ENCODE data around the gene PRKCSH.

The PRKCSH gene

DNA sequence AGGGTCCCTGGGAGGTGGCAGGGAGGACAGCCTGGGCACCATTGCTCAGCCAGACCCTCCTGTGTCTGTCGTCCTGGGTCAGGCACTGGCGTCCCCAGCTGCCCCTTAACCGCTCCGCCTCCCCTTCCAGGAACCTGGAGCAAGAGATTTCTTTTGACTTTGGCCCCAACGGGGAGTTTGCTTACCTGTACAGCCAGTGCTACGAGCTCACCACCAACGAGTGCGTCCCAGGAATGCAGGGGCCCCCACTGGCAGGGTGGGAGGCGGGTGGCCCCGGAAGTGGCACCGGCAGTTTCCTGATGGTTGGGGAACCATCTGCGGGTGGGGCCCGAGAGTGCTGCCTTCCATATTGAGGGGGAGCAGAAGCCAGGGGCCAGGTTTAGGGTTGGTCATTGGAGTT is 13.0 kb downstream of the PRKCSH start:
- DNase-seq (ENCODE audit: low spot score): no peak
- TF ChIP-seq, protein P1, sequence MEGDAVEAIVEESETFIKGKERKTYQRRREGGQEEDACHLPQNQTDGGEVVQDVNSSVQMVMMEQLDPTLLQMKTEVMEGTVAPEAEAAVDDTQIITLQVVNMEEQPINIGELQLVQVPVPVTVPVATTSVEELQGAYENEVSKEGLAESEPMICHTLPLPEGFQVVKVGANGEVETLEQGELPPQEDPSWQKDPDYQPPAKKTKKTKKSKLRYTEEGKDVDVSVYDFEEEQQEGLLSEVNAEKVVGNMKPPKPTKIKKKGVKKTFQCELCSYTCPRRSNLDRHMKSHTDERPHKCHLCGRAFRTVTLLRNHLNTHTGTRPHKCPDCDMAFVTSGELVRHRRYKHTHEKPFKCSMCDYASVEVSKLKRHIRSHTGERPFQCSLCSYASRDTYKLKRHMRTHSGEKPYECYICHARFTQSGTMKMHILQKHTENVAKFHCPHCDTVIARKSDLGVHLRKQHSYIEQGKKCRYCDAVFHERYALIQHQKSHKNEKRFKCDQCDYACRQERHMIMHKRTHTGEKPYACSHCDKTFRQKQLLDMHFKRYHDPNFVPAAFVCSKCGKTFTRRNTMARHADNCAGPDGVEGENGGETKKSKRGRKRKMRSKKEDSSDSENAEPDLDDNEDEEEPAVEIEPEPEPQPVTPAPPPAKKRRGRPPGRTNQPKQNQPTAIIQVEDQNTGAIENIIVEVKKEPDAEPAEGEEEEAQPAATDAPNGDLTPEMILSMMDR (IDR thresholded peaks at IDR 0.05; ENCODE audit: extremely low read depth, missing control alignments): no peak

DNA sequence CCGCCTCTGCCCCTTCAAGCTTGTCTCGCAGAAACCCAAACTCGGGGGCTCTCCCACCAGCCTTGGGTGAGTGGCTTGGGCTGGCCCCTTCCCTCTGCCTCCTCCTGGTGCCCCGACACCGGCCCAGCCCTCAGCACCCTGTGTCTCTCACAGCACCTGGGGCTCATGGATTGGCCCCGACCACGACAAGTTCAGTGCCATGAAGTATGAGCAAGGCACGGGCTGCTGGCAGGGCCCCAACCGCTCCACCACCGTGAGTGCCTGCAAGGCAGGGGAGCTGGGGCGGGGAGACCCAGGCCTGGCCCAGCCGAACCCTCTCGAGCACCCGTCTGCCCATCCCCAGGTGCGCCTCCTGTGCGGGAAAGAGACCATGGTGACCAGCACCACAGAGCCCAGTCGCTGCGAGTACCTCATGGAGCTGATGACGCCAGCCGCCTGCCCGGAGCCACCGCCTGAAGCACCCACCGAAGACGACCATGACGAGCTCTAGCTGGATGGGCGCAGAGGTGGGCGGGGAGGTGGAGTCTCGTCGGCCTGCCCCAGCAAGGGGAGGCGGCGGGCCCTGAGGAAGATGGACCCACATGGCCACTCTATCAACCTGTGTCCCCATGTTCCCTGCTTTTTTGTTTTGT is 13.6 kb downstream of the PRKCSH start:
- TF ChIP-seq, protein P1 (IDR thresholded peaks at IDR 0.05; ENCODE audit: extremely low read depth, missing control alignments): no peak
- no peak for DNase-seq (ENCODE audit: low spot score)

DNA sequence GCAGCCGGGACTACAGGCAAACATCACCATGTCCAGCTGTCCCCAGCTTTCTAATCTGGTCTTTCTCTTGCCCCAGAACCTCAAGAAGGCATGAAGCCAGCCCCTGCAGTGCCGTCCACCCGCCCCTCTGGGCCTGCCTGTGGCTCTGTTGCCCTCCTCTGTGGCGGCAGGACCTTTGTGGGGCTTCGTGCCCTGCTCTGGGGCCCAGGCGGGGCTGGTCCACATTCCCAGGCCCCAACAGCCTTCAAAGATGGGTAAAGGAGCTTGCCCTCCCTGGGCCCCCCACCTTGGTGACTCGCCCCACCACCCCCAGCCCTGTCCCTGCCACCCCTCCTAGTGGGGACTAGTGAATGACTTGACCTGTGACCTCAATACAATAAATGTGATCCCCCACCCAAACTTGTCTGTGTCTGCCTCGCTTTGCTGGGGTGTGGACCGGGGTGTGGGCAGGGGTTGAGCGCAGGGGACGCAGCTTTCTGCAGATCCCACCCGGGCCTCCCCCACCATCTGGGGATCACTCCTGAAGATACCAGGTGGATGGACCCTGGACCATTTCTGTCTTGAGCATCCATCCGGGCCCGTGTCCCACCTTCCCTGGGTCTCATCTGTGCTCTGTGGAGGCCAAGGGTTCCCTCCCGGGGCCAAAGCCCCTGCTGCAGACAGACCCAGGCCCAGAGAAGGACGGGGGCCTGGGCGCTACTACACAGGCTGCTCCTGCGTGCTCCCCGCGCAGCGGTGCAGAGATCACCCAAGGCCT is 15.3 kb downstream of the PRKCSH start:
- DNase-seq (ENCODE audit: low spot score): no peak
- TF ChIP-seq, protein P1 (IDR thresholded peaks at IDR 0.05; ENCODE audit: extremely low read depth, missing control alignments): no peak

DNA sequence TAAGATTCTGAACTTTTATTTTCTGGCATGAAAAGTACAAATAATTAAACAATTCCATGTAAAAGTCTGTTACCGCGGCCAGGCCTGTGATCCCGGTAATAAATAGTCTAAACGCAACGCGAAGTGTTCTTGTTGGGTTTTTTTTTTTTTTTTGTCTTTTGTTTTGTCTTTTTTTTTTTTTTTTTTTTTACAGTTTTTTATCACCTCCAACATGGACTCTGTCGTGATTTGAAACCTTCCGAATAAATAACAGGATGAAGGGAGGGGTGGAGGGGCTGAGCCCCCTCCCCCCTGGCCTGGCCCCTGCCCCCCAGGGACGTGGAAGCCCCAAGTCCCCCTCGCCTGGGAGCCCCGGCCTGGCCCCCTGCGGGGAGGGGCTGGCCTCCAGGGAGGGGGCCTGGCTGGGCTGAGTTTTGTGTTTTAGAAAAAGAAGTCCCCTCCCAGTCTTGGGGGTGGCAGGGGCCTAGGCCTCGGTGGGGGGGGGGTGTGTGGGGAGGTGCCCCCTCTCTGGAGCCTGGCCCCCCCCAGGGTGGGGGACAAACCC is 16.0 kb downstream of the PRKCSH start:
- TF ChIP-seq, protein P1 (IDR thresholded peaks at IDR 0.05; ENCODE audit: extremely low read depth, missing control alignments): no peak
- no peak for DNase-seq (ENCODE audit: low spot score)

DNA sequence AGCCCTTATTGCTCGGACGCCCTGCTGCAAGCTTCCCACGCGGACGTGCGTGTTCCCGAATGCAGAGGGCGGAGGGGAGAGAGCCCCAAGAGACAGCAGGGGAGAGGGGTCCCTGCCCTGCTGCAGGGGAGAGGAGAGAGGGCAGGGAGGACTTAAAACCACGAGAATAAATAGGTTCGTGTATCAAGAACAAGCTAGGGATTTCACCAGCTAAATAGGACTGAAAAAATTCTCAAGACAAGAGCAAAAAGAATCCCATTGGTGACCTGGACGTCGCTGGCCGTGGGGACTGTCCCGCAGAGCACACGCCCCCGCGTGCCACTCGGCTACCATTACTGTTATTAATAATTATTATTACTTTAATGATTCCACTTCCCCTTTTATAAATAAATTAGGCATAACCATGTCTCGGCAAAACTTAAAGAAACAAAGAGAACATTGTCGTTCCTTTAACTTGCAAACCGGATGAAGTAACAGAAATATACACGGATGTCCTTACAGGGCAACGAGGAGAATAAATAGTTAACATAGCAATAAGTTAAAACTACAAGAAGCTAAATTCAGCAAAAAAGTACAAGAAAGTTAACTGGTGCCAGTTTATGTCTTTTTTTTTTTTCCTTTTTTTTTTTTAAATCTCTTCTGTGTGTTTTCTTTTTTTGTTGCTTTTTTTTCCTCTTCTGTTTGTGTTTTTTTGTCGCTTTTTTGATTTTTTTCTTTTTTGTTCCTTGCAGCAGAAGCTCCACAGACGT is 16.6 kb downstream of the PRKCSH start:
- DNase-seq (ENCODE audit: low spot score): peak; percentile 87
- TF ChIP-seq, protein P1 (IDR thresholded peaks at IDR 0.05; ENCODE audit: extremely low read depth, missing control alignments): no peak

DNA sequence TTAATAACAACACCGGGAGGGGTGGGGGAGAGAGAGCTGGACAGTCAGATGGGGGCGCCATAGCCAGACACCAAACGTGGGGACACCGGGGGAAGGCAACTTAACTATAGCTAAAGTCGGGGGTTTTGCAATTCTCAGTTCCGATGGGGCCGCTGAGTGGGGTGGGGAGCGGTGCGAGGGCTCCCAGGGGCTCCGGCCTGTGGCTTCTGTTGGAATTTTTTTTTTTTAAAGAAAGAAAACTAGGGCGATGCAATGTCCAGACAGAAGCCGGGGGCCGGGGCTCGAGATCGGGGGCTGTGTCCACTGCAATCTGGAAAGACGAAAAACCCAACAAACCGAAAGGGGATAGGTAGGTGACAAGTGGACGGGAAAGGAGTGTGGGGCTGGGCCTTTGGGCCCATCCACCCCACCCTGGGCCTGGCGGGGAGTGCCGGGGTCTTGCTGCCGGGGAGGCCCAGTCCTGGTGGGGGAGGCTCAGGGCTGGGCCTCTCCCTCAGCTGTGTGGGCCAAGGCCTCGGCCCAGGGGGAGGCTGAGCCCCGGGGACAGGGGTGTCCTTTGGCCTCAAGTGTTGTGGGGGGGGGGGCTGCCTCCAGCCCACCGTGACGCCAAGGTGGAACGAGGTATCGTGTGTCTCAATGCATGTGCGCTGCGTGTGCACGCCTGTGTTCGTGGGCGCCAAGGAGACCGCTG is 17.3 kb downstream of the PRKCSH start:
- no peak for DNase-seq (ENCODE audit: low spot score)
- TF ChIP-seq, protein P1 (IDR thresholded peaks at IDR 0.05; ENCODE audit: extremely low read depth, missing control alignments): no peak

Data from GM20000 (cell line).